Measurements from ENCODE around the gene TAB3.

The TAB3 gene

GRCh38 chrX:30887288-30887687, 1.8 kb downstream of the TAB3 start:
- Histone ChIP-seq H3K4me3 (ENCODE audit: low read depth, low read length) (no peak overlapping the region), H3K36me3 (ENCODE audit: control insufficient read depth in 2 of 2, insufficient read depth in 1 of 2, low read length in 2 of 2) (no peaks in the 10 kb centered on the region), H3K4me1 (ENCODE audit: control insufficient read depth, insufficient read depth, low read length) (no peaks in the 10 kb centered on the region; the same call in 1 of the 2 replicates), H3K27ac (ENCODE audit: extremely low read depth, low read depth, low read length) (no peak overlapping the region), H3K9me3 (ENCODE audit: control insufficient read depth, insufficient read depth, low read depth, low read length) (no peaks in the 10 kb centered on the region)
- TF ChIP-seq ZNF174 (tag by site-specific recombination; IDR thresholded peaks at IDR 0.05) (no peak), MZF1 (tag by site-specific recombination; IDR thresholded peaks at IDR 0.05; ENCODE audit: borderline replicate concordance) (no peak), HOXD13 (CRISPR knock-in tag; IDR thresholded peaks at IDR 0.05; ENCODE audit: borderline replicate concordance) (no peak), TRIM28 (IDR thresholded peaks at IDR 0.05; ENCODE audit: borderline replicate concordance, low read length) (no peak), GFI1B (tag by site-specific recombination; IDR thresholded peaks at IDR 0.05) (no peak), ZNF148 (tag by site-specific recombination; IDR thresholded peaks at IDR 0.05; ENCODE audit: borderline replicate concordance) (no peak), ZNF585B (tag by site-specific recombination; IDR thresholded peaks at IDR 0.05) (no peak), ZBTB1 (tag by site-specific recombination; IDR thresholded peaks at IDR 0.05) (no peak), ZNF514 (tag by site-specific recombination; IDR thresholded peaks at IDR 0.05) (no peak), ZNF704 (tag by site-specific recombination; IDR thresholded peaks at IDR 0.05) (no peak), ZNF488 (tag by site-specific recombination; IDR thresholded peaks at IDR 0.05) (no peak), BCL11B (tag by site-specific recombination; IDR thresholded peaks at IDR 0.05; ENCODE audit: low read depth) (no peak), ZNF529 (tag by site-specific recombination; IDR thresholded peaks at IDR 0.05; ENCODE audit: insufficient replicate concordance) (no peak), ZNF561 (tag by site-specific recombination; IDR thresholded peaks at IDR 0.05; ENCODE audit: borderline replicate concordance) (no peak), ATF2 (tag by site-specific recombination; IDR thresholded peaks at IDR 0.05; ENCODE audit: low read depth) (no peak)
- ChIA-PET CTCF (interaction anchor here (1.0 kb wide), 1 partner anchor 151 kb away, joined by 3 read pairs; no protein-coding TSS in a partner anchor), POLR2A (interaction anchor here (0.5 kb wide), 1 partner anchor 325 kb away, joined by 3 read pairs; no protein-coding TSS in a partner anchor)

GRCh38 chrX:30885136-30885535, 3.9 kb downstream of the TAB3 start:
- ChIA-PET CTCF (interaction anchor here (0.9 to 1.3 kb wide), 2 partner anchors 18 to 154 kb away, joined by 3 to 4 read pairs; no protein-coding TSS in a partner anchor), POLR2A (no interaction called here)
- Histone ChIP-seq H3K36me3 (ENCODE audit: control insufficient read depth in 2 of 2, insufficient read depth in 1 of 2, low read length in 2 of 2) (no peaks in the 10 kb centered on the region), H3K9me3 (ENCODE audit: control insufficient read depth, insufficient read depth, low read depth, low read length) (no peaks in the 10 kb centered on the region), H3K27ac (ENCODE audit: extremely low read depth, low read depth, low read length) (no peak overlapping the region), H3K4me1 (ENCODE audit: control insufficient read depth, insufficient read depth, low read length) (no peaks in the 10 kb centered on the region; the same call in 1 of the 2 replicates), H3K4me3 (ENCODE audit: low read depth, low read length) (no peak overlapping the region)
- no peak for TF ChIP-seq ZNF610 (tag by site-specific recombination; IDR thresholded peaks at IDR 0.05; ENCODE audit: borderline replicate concordance)
- TF ChIP-seq ZNF623 (tag by site-specific recombination; IDR thresholded peaks at IDR 0.05): no peak
- no peak for TF ChIP-seq ZNF518A (tag by site-specific recombination; conservative IDR thresholded peaks at IDR 0.05; ENCODE audit: low read depth)
- no peak for TF ChIP-seq MZF1 (tag by site-specific recombination; IDR thresholded peaks at IDR 0.05; ENCODE audit: borderline replicate concordance)
- TF ChIP-seq ZNF394 (tag by site-specific recombination; IDR thresholded peaks at IDR 0.05; ENCODE audit: borderline replicate concordance): no peak
- no peak for TF ChIP-seq ZNF148 (tag by site-specific recombination; IDR thresholded peaks at IDR 0.05; ENCODE audit: borderline replicate concordance)
- TF ChIP-seq ZNF239 (tag by site-specific recombination; IDR thresholded peaks at IDR 0.05): no peak
- TF ChIP-seq ZNF350 (tag by site-specific recombination; IDR thresholded peaks at IDR 0.05): no peak

Data from HEK293 (cell line).